HEK293 (cell line): Measurements from ENCODE around the gene ZNF524.

Experiments used
- CTCF ChIA-PET: fragments of 350-600 bp; formaldehyde crosslinking; extraction: SDS; loops from one replicate; lab custom pipeline; 2021; ENCODE audit warnings: antibody characterized with exemption; lab: Yijun Ruan, JAX
- POLR2A ChIA-PET: fragments of 300-600 bp; formaldehyde crosslinking; extraction: SDS; loops from one replicate; lab custom pipeline; 2020; ENCODE audit warnings: antibody characterized with exemption, inconsistent platforms; lab: Yijun Ruan, JAX
- H3K27ac ChIP-seq: fragments of 200-500 bp; sonication (Bioruptor generic); 2 replicates; pipeline ENCODE4 v1.5.1; 2014; ENCODE audit warnings: low read depth, low read length, control low read depth, inconsistent platforms; ENCODE audit errors: extremely low read depth
- H3K36me3 ChIP-seq, 2 experiments: fragments of 200-500 bp in 1 of 2; sonication (Bioruptor generic) in 1 of 2; 1 replicate in 1 of 2; 2 replicates in 1 of 2; pipeline ENCODE4 v1.5.1; 2014 to 2017; ENCODE audit warnings: inconsistent platforms in 2 of 2, low read length in 2 of 2; ENCODE audit not compliant: control insufficient read depth in 2 of 2, insufficient read depth in 1 of 2
- H3K4me1 ChIP-seq: fragments of 200-500 bp; sonication (Bioruptor generic); 2 replicates; pipeline ENCODE4 v1.5.1; 2014; ENCODE audit warnings: mild to moderate bottlenecking, low read length, inconsistent platforms; ENCODE audit not compliant: control insufficient read depth, insufficient read depth
- H3K4me3 ChIP-seq: 2 replicates; pipeline ENCODE4 v1.5.1; 2011; ENCODE audit warnings: low read depth, mild to moderate bottlenecking, control low read depth, low read length, moderate library complexity
- H3K9me3 ChIP-seq: fragments of 200-500 bp; sonication (Bioruptor generic); 2 replicates; pipeline ENCODE4 v1.5.1; 2014; ENCODE audit warnings: low read depth, low read length, inconsistent platforms; ENCODE audit not compliant: control insufficient read depth, insufficient read depth
- GLIS2 ChIP-seq: fragments of 450-650 bp; formaldehyde crosslinking; IDR thresholded peaks from 2 replicates; pipeline ENCODE4 v1.5.1; 2016; ENCODE audit warnings: missing biosample characterization, missing genetic modification characterization
- PRDM10 ChIP-seq: fragments of 450-650 bp; formaldehyde crosslinking; IDR thresholded peaks from 2 replicates; pipeline ENCODE4 v1.5.1; 2016; ENCODE audit warnings: missing biosample characterization, missing genetic modification characterization
- PRDM6 ChIP-seq: fragments of 450-650 bp; formaldehyde crosslinking; IDR thresholded peaks from 2 replicates; pipeline ENCODE4 v1.5.1; 2017; ENCODE audit warnings: missing biosample characterization, missing genetic modification characterization
- SP2 ChIP-seq: fragments of 450-650 bp; formaldehyde crosslinking; IDR thresholded peaks from 2 replicates; pipeline ENCODE4 v1.5.1; 2016; ENCODE audit warnings: missing biosample characterization, missing genetic modification characterization
- ZBTB10 ChIP-seq: fragments of 450-650 bp; formaldehyde crosslinking; IDR thresholded peaks from 2 replicates; pipeline ENCODE4 v1.5.1; 2016; ENCODE audit warnings: missing biosample characterization, missing genetic modification characterization
- ZBTB17 ChIP-seq: fragments of 450-650 bp; formaldehyde crosslinking; IDR thresholded peaks from 2 replicates; pipeline ENCODE4 v1.5.1; 2016; ENCODE audit warnings: missing biosample characterization, missing genetic modification characterization
- ZBTB26 ChIP-seq: fragments of 450-650 bp; formaldehyde crosslinking; optimal IDR thresholded peaks from 2 replicates; pipeline ENCODE3; 2016; ENCODE audit warnings: missing biosample characterization, mild to moderate bottlenecking, missing genetic modification characterization
- ZNF398 ChIP-seq: fragments of 450-650 bp; formaldehyde crosslinking; IDR thresholded peaks from 2 replicates; pipeline ENCODE4 v1.5.1; 2017; ENCODE audit warnings: missing biosample characterization, missing genetic modification characterization
- ZNF600 ChIP-seq: fragments of 450-650 bp; formaldehyde crosslinking; IDR thresholded peaks from 2 replicates; pipeline ENCODE4 v1.5.1; 2016; ENCODE audit warnings: missing biosample characterization, missing genetic modification characterization
- ZNF610 ChIP-seq: fragments of 450-650 bp; formaldehyde crosslinking; IDR thresholded peaks from 2 replicates; pipeline ENCODE4 v1.5.1; 2016; ENCODE audit warnings: missing biosample characterization, missing genetic modification characterization, borderline replicate concordance
- ZNF776 ChIP-seq: fragments of 450-650 bp; formaldehyde crosslinking; IDR thresholded peaks from 2 replicates; pipeline ENCODE4 v1.5.0; 2017; ENCODE audit warnings: missing biosample characterization, missing genetic modification characterization, borderline replicate concordance
- ZNF837 ChIP-seq: fragments of 450-650 bp; formaldehyde crosslinking; IDR thresholded peaks from 2 replicates; pipeline ENCODE4 v1.5.1; 2016; ENCODE audit warnings: missing biosample characterization, missing genetic modification characterization
- ZXDB ChIP-seq: fragments of 450-650 bp; formaldehyde crosslinking; IDR thresholded peaks from 2 replicates; pipeline ENCODE4 v1.5.1; 2016; ENCODE audit warnings: missing biosample characterization, missing genetic modification characterization
- TF ChIP-seq, protein P1 (sequence below): fragments of 450-650 bp; formaldehyde crosslinking; conservative IDR thresholded peaks from 2 replicates; pipeline ENCODE4 v1.5.1; 2016; ENCODE audit warnings: low read depth, missing biosample characterization, missing genetic modification characterization
- TF ChIP-seq, protein P2 (sequence below): fragments of 450-650 bp; formaldehyde crosslinking; IDR thresholded peaks from 2 replicates; pipeline ENCODE4 v1.5.1; 2016; ENCODE audit warnings: missing biosample characterization, missing genetic modification characterization

Gene ZNF524

DNA sequence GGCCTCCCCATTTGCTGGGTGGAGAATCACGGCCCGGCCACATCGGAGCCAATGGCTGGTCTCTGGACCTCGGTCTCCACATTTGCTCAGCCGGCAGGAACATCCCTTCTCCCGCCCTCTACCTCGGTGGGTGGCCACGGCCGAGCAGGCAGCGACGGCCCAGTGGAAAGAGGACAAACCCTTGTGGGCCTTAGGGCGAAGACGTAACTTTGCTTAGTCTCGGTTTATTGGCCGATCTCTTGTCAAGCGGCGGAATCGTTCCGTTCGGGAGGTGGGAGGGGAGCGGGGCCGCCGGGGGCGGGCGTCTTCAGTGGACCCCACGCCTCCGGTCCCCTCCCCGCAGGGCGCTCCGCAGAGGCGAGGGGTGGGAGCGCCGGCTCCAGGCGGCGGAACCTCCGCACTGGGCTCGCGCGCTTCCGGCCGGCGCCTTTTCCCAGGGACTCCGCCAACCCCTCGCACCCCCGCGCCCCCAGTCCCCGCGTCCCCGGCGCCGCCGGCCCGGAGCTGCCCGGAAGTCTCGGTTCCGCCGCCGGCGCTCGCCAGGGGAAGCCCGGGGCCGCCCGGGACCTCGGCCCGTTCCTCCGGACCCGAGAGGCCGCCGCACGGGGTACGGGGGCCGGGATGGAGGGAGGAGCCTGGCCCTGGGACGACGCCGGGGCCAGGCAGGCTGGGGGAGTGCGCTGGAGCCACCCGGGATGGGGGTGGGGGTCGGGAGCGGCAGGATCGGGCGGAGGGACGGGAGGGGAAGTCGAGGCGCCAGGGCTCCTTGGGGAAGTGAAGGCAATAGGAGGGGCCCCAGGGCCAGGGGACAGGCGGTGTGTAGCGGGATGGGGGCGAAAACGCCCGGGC lies 40.7 kb downstream of the ZNF524 start, which contains the start of gene ZNF580 (continued):
- TF ChIP-seq ZNF398 (peak; percentile 92), ZBTB17 (peak; percentile 50), PRDM6 (no peak), ZXDB (tag by site-specific recombination) (peak; percentile 61), ZNF610 (tag by site-specific recombination) (no peak)
- TF ChIP-seq, protein P1, sequence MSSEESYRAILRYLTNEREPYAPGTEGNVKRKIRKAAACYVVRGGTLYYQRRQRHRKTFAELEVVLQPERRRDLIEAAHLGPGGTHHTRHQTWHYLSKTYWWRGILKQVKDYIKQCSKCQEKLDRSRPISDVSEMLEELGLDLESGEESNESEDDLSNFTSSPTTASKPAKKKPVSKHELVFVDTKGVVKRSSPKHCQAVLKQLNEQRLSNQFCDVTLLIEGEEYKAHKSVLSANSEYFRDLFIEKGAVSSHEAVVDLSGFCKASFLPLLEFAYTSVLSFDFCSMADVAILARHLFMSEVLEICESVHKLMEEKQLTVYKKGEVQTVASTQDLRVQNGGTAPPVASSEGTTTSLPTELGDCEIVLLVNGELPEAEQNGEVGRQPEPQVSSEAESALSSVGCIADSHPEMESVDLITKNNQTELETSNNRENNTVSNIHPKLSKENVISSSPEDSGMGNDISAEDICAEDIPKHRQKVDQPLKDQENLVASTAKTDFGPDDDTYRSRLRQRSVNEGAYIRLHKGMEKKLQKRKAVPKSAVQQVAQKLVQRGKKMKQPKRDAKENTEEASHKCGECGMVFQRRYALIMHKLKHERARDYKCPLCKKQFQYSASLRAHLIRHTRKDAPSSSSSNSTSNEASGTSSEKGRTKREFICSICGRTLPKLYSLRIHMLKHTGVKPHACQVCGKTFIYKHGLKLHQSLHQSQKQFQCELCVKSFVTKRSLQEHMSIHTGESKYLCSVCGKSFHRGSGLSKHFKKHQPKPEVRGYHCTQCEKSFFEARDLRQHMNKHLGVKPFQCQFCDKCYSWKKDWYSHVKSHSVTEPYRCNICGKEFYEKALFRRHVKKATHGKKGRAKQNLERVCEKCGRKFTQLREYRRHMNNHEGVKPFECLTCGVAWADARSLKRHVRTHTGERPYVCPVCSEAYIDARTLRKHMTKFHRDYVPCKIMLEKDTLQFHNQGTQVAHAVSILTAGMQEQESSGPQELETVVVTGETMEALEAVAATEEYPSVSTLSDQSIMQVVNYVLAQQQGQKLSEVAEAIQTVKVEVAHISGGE (tag by site-specific recombination) = peak; percentile 97

GRCh38 chr19:55641426-55642152 lies 41.5 kb downstream of the ZNF524 start:
- POLR2A ChIA-PET = interaction anchor here (0.6 to 2.2 kb wide), 6 partner anchors 9 to 43 kb away, joined by 3 to 36 read pairs (median 4); partner anchors contain the start of genes FIZ1, U2AF2 and ZNF784
- CTCF ChIA-PET = interaction anchor here (0.9 to 1.9 kb wide), 3 partner anchors 9 to 52 kb away, joined by 4 to 8 read pairs (median 5); no protein-coding TSS in a partner anchor
- peaks cover 17 to 29% of the 10 kb centered on the region in 2 experiments; a peak in 2 of 3 replicates for H3K36me3 ChIP-seq
- H3K4me1 ChIP-seq = peaks cover 20% of the 10 kb centered on the region
- H3K4me3 ChIP-seq = peak overlapping the region; percentile 61
- no peaks in the 10 kb centered on the region for H3K9me3 ChIP-seq
- H3K27ac ChIP-seq = peak overlapping the region; percentile 96
- TF ChIP-seq ZNF837 (tag by site-specific recombination) = no peak
- peak; percentile 19; the same call in 1 of the 2 replicates for TF ChIP-seq SP2 (tag by site-specific recombination)
- TF ChIP-seq ZBTB26 (tag by site-specific recombination) = peak; percentile 1
- TF ChIP-seq ZNF776 (tag by site-specific recombination) = no peak
- peak; percentile 1; the same call in 1 of the 2 replicates for TF ChIP-seq GLIS2 (tag by site-specific recombination)
- TF ChIP-seq ZBTB10 (tag by site-specific recombination) = peak; percentile 98
- no peak for TF ChIP-seq ZBTB17
- TF ChIP-seq, protein P2, sequence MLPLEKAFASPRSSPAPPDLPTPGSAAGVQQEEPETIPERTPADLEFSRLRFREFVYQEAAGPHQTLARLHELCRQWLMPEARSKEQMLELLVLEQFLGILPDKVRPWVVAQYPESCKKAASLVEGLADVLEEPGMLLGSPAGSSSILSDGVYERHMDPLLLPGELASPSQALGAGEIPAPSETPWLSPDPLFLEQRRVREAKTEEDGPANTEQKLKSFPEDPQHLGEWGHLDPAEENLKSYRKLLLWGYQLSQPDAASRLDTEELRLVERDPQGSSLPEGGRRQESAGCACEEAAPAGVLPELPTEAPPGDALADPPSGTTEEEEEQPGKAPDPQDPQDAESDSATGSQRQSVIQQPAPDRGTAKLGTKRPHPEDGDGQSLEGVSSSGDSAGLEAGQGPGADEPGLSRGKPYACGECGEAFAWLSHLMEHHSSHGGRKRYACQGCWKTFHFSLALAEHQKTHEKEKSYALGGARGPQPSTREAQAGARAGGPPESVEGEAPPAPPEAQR = no peak
- peak; percentile 52; the same call in 1 of the 2 replicates for TF ChIP-seq PRDM10
- TF ChIP-seq ZNF600 (tag by site-specific recombination) = peak; percentile 75
